GM04503 (cell line): ENCODE measurements around the gene GNPAT.

Source experiments
- DNase-seq: peaks from one replicate; pipeline ENCODE4 v3.0.0-alpha.2; 2012; ENCODE audit warnings: low read depth

Gene GNPAT

GRCh38 chr1:231317306-231318014, 76.4 kb downstream of the GNPAT start:
- DNase-seq: no peak

GRCh38 chr1:231318015-231318355, 77.0 kb downstream of the GNPAT start:
- no peak for DNase-seq

- no peak for DNase-seq
Measured at GRCh38 chr1:231318568-231318967, 77.6 kb downstream of the GNPAT start.

DNA sequence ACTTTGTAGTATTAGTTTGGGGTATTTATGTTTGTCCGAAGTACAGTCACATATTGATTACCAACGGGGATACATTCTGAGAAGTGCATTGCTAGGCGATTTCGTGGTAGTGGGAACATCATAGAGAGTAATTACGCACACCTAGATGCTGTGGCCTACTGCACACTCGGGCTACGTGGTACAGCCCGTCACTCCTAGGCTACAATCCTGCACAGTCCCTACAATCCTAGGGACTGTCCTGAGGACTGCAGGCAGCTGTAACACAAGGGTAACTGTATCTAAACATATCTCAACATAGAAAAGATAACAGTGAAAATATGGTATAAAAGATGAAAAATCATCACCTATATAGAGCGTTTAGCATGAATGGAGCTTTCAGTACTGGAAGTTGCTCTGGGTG, 78.1 kb downstream of the GNPAT start:
- DNase-seq: no peak

DNA sequence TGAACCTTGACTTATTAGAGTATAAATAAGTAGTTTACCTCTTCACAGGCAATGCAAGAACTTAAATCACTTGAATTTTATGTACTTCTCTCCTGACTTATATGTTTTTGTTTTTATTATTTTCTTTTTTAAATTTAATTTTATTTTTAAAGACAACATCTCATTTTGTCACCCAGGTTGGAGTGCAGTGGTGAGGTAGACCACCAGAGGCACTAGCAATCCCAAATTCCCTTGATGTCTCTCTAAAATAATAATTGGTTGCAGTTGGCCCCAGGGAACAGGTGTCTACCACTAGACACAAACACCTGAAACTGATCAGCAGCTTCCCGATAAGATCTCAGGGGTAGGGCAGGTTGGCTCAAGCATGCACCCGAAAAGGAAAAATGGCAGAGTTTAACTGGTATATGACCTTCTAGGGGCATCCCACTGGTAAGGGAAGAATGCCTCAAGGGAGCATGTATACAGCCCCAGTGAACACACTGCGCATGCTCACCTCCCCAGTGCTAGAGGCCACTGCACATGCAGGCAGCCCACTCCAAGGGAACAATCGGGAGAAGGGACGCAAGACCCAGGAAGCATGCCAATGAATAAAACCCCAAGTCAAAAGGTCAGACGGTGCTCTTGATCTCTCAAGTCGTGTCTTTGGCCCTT, 82.0 kb downstream of the GNPAT start:
- no peak for DNase-seq

DNA sequence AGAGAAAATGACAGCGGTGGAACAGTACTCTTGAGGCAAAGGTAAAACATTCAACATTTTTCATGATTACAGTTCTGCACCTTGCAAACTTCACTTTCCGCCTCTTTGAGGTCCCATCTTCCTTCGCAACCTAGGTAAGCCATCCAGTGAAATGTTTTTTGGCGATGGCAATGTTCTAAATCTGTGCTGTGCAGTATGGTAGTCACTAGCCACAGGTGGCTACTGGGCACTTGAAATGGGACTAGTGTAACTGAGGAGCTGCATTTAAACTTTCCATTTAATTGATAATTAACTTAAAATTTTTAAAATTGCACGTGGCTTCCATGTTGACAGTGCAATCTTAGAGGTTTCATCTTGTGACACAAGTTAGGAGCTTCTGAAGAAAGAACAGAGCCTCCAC, 83.6 kb downstream of the GNPAT start:
- DNase-seq: no peak

DNA sequence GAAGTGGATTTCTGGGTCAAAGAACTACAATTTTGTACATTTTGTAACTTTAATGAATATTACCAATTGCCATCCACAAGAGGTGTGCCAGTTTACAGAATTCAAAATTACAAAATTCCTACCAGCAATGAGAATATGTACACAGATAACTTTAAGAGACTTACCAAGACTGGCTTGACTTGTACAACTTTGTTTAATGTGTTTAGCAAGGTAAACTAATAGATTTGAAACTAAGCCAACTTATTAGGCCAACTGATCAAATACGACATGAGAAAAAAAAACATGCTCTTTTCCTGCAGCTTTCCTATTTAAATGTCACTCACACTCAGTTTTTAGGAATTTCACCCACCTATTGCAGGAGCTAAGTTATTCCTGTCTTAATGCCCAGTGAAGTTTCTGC, 85.2 kb downstream of the GNPAT start:
- DNase-seq: no peak
